22Rv1 (cell line): Measurements from ENCODE around the gene ALKAL2.

Experiments used
- CTCF ChIP-seq: fragments of 450-650 bp; IDR thresholded peaks from 2 replicates; pipeline ENCODE4 v1.5.1; 2017; ENCODE audit warnings: mild to moderate bottlenecking
- ZFX ChIP-seq: fragments of 450-650 bp; IDR thresholded peaks from 2 replicates; pipeline ENCODE4 v1.6.1; 2017; ENCODE audit warnings: antibody characterized with exemption, borderline replicate concordance

- TF ChIP-seq CTCF (0 out of 2 replicates have a peak, but pooled peaks have one; percentile 4), ZFX (no peak)
Measured at GRCh38 chr2:274503-274902, 13.4 kb downstream of the ALKAL2 start.
